Measurements from ENCODE around the gene U2AF1L4.

The U2AF1L4 gene

GRCh38 chr19:35756377-35757230, 11.4 kb upstream of the U2AF1L4 start, which contains the start of gene HSPB6:
HSPB6 (minus strand) TSS chr19:35757029; CDS start chr19:35757008, 21 bp downstream.
- DNase-seq = no peak

- DNase-seq = peak; percentile 56 to 69
These were observed 10.5 kb upstream of the U2AF1L4 start for GRCh38 chr19:35755550-35756376.

- no peak for DNase-seq
These were observed 9.9 kb upstream of the U2AF1L4 start for GRCh38 chr19:35755131-35755549.

- DNase-seq = no peak
These were observed 9.3 kb upstream of the U2AF1L4 start for GRCh38 chr19:35754370-35755130.

- no peak for DNase-seq
These were observed 8.6 kb upstream of the U2AF1L4 start for GRCh38 chr19:35753634-35754369.

- DNase-seq = no peak
These were observed 7.6 kb upstream of the U2AF1L4 start for GRCh38 chr19:35752746-35753350.

GRCh38 chr19:35751839-35752745, 6.9 kb upstream of the U2AF1L4 start:
- DNase-seq = no peak

GRCh38 chr19:35750167-35750566, 4.9 kb upstream of the U2AF1L4 start:
- DNase-seq = no peak

GRCh38 chr19:35748106-35749020, 3.1 kb upstream of the U2AF1L4 start, which contains the start of gene LIN37:
LIN37 (plus strand) TSS chr19:35748576; CDS start chr19:35748725, 149 bp downstream.
- peak; percentile 96 to 99 for DNase-seq

GRCh38 chr19:35746531-35746930, 1.3 kb upstream of the U2AF1L4 start:
- no peak for DNase-seq

GRCh38 chr19:35746087-35746462, 857 bp upstream of the U2AF1L4 start:
- DNase-seq = no peak

GRCh38 chr19:35744430-35745327, 539 bp downstream of the U2AF1L4 start:
- DNase-seq = peak; percentile 85 to 94

- DNase-seq = no peak
These were observed 1.4 kb downstream of the U2AF1L4 start for GRCh38 chr19:35743640-35744429.

- DNase-seq = peak; percentile 51 to 76
These were observed 3.0 kb downstream of the U2AF1L4 start, which contains the start of gene IGFLR1 for GRCh38 chr19:35742121-35742724. IGFLR1 (minus strand) TSS chr19:35742452; CDS start chr19:35741180, 1,272 bp downstream.

- no peak for DNase-seq
These were observed 4.1 kb downstream of the U2AF1L4 start for GRCh38 chr19:35741203-35741515.

- DNase-seq = peak; percentile 93
These were observed 4.6 kb downstream of the U2AF1L4 start for GRCh38 chr19:35740423-35741202.
